H9 (cell line): ENCODE results near the gene TLN1. TPM values are rescaled to one million over a fixed set of nuclear protein-coding genes. Genes with fewer than 3 reads are reported as not detected.

Experiments
- DNase-seq: peaks from one replicate; pipeline ENCODE4 v3.0.0-alpha.2; 2017
- H2AFZ ChIP-seq: one replicate; pipeline ENCODE4 v1.6.1; 2013; ENCODE audit warnings: mild to moderate bottlenecking, low read length, control low read depth, moderate library complexity
- H2AK5ac ChIP-seq: 2 replicates; pipeline ENCODE4 v1.6.1; 2013; ENCODE audit warnings: low read length, control low read depth, mixed read lengths; ENCODE audit not compliant: insufficient read length
- H2BK120ac ChIP-seq: one replicate; pipeline ENCODE4 v1.6.1; 2013; ENCODE audit warnings: low read depth, mild to moderate bottlenecking, low read length, control low read depth, inconsistent platforms; ENCODE audit not compliant: poor library complexity, severe bottlenecking
- H2BK12ac ChIP-seq: 2 replicates; pipeline ENCODE4 v1.6.1; 2013; ENCODE audit warnings: low read length, control low read depth, mixed read lengths, low read depth; ENCODE audit not compliant: insufficient read length
- H2BK15ac ChIP-seq: 2 replicates; pipeline ENCODE4 v1.6.1; 2013; ENCODE audit warnings: low read depth, low read length, control low read depth
- H2BK20ac ChIP-seq: one replicate; pipeline ENCODE4 v1.6.1; 2013; ENCODE audit warnings: low read depth, mild to moderate bottlenecking, low read length, control low read depth, inconsistent platforms; ENCODE audit not compliant: poor library complexity, severe bottlenecking
- H2BK5ac ChIP-seq: 2 replicates; pipeline ENCODE4 v1.6.1; 2013; ENCODE audit warnings: low read length, control low read depth, mixed read lengths; ENCODE audit not compliant: insufficient read length
- H3K14ac ChIP-seq: 2 replicates; pipeline ENCODE4 v1.6.1; 2013; ENCODE audit warnings: low read length, control low read depth; ENCODE audit not compliant: insufficient read depth
- H3K18ac ChIP-seq: 2 replicates; pipeline ENCODE4 v1.6.1; 2013; ENCODE audit warnings: low read depth, mild to moderate bottlenecking, mixed read lengths, low read length, control low read depth; ENCODE audit not compliant: insufficient read length
- H3K23ac ChIP-seq: 2 replicates; pipeline ENCODE4 v1.6.1; 2013; ENCODE audit warnings: low read length, control low read depth, mixed read lengths, low read depth; ENCODE audit not compliant: insufficient read length
- H3K23me2 ChIP-seq: 2 replicates; pipeline ENCODE4 v1.6.1; 2013; ENCODE audit warnings: low read depth, mild to moderate bottlenecking, mixed read lengths, low read length, control low read depth; ENCODE audit not compliant: insufficient read length, poor library complexity, severe bottlenecking
- H3K27ac ChIP-seq: 2 replicates; pipeline ENCODE4 v1.5.1; 2013; ENCODE audit warnings: low read length, control low read depth, mixed read lengths, low read depth; ENCODE audit not compliant: insufficient read length
- H3K27me3 ChIP-seq: 2 replicates; pipeline ENCODE4 v1.6.1; 2013; ENCODE audit warnings: low read length, control low read depth, inconsistent platforms; ENCODE audit not compliant: insufficient read depth
- H3K4ac ChIP-seq: 2 replicates; pipeline ENCODE4 v1.6.1; 2013; ENCODE audit warnings: low read depth, mild to moderate bottlenecking, control low read depth, inconsistent platforms, low read length, moderate library complexity
- H3K4me1 ChIP-seq: 2 replicates; pipeline ENCODE4 v1.6.1; 2013; ENCODE audit warnings: low read length, control low read depth, inconsistent platforms; ENCODE audit not compliant: insufficient read depth
- H3K4me2 ChIP-seq: 2 replicates; pipeline ENCODE4 v1.6.1; 2013; ENCODE audit warnings: low read length, control low read depth, mixed read lengths; ENCODE audit not compliant: insufficient read length, insufficient read depth
- H3K56ac ChIP-seq: 2 replicates; pipeline ENCODE4 v1.6.1; 2013; ENCODE audit warnings: low read depth, mild to moderate bottlenecking, mixed read lengths, low read length, control low read depth; ENCODE audit not compliant: insufficient read length
- H3K79me1 ChIP-seq: 2 replicates; pipeline ENCODE4 v1.6.1; 2013; ENCODE audit warnings: low read depth, mild to moderate bottlenecking, moderate library complexity, low read length, control low read depth, inconsistent platforms; ENCODE audit not compliant: insufficient read depth, poor library complexity, severe bottlenecking
- H3K79me2 ChIP-seq: 2 replicates; pipeline ENCODE4 v1.6.1; 2013; ENCODE audit warnings: low read length, control low read depth, inconsistent platforms; ENCODE audit not compliant: insufficient read depth
- H3K9ac ChIP-seq: 2 replicates; pipeline ENCODE4 v1.6.1; 2013; ENCODE audit warnings: low read length, control low read depth, mixed read lengths; ENCODE audit not compliant: insufficient read length; ENCODE audit errors: extremely low read depth
- H3K9me3 ChIP-seq: one replicate; pipeline ENCODE4 v1.6.1; 2013; ENCODE audit warnings: low read depth, low read length, inconsistent platforms; ENCODE audit not compliant: control insufficient read depth
- H3T11ph ChIP-seq: one replicate; pipeline ENCODE4 v1.6.1; 2013; ENCODE audit warnings: mild to moderate bottlenecking, low read length, control low read depth, inconsistent platforms
- H4K20me1 ChIP-seq: one replicate; pipeline ENCODE4 v1.6.1; 2013; ENCODE audit not compliant: control insufficient read depth, insufficient read length, insufficient read depth
- H4K5ac ChIP-seq: 2 replicates; pipeline ENCODE4 v1.6.1; 2013; ENCODE audit warnings: low read depth, mild to moderate bottlenecking, mixed read lengths, low read length, control low read depth; ENCODE audit not compliant: insufficient read length
- H4K8ac ChIP-seq: replicated peaks from 2 replicates; pipeline ENCODE4 v1.6.1; 2013; ENCODE audit warnings: low read length, control low read depth, mixed read lengths, low read depth; ENCODE audit not compliant: insufficient read length
- H4K91ac ChIP-seq: 2 replicates; pipeline ENCODE4 v1.6.1; 2013; ENCODE audit warnings: low read depth, mild to moderate bottlenecking, moderate library complexity, mixed read lengths, low read length, control low read depth; ENCODE audit not compliant: insufficient read length
- H3K27ac Mint-ChIP-seq, 3 experiments: 2 replicates in 2 of 3; 3 replicates in 1 of 3; pipeline ENCODE4 v1.8.0; 2020 to 2021; ENCODE audit warnings: mixed read lengths in 3 of 3, mild to moderate bottlenecking in 1 of 3, moderate library complexity in 1 of 3
- H3K27me3 Mint-ChIP-seq: 2 replicates; pipeline ENCODE4 v1.8.0; 2021; ENCODE audit warnings: low read depth, mild to moderate bottlenecking, moderate library complexity, mixed read lengths
- H3K36me3 Mint-ChIP-seq, 3 experiments: 2 replicates in 2 of 3; 3 replicates in 1 of 3; pipeline ENCODE4 v1.8.0; 2020 to 2021; ENCODE audit warnings: low read depth in 3 of 3, mixed read lengths in 3 of 3; ENCODE audit not compliant: insufficient read depth in 1 of 3
- H3K4me1 Mint-ChIP-seq, 2 experiments: 2 replicates each; pipeline ENCODE4 v1.8.0; 2020; ENCODE audit warnings: mixed read lengths in 2 of 2
- H3K4me3 Mint-ChIP-seq, 2 experiments: 2 replicates in 1 of 2; 3 replicates in 1 of 2; pipeline ENCODE4 v1.8.0; 2020 to 2021; ENCODE audit warnings: mild to moderate bottlenecking in 2 of 2, mixed read lengths in 2 of 2, moderate library complexity in 1 of 2
- H3K9me3 Mint-ChIP-seq, 2 experiments: 2 replicates in 1 of 2; 3 replicates in 1 of 2; pipeline ENCODE4 v1.8.0; 2020; ENCODE audit warnings: mild to moderate bottlenecking in 2 of 2, mixed read lengths in 2 of 2, moderate library complexity in 1 of 2
- WGBS: extraction: QIAGEN DNeasy Blood & Tissue Kit; methylation state at CpG from one replicate; pipeline ENCODE4 v1.1.7; 2013; ENCODE audit warnings: missing lambda C conversion rate, low lambda C conversion rate, mixed read lengths; ENCODE audit not compliant: insufficient read length; ENCODE audit errors: extremely low coverage; 5-methylcytosine and 5-hydroxymethylcytosine counted together
- total RNA-seq: library from RNA; stranded (reverse); gene quantifications from 2 replicates; pipeline ENCODE4 v1.2.1, GENCODE V29; 2021
- TF ChIP-seq, protein P1 (sequence below): fragments of 200-600 bp; sonication (generic); conservative IDR thresholded peaks from 3 replicates; pipeline ENCODE4 v1.8.0; 2021; ENCODE audit warnings: antibody characterized with exemption, mild to moderate bottlenecking

TLN1 gene
- total RNA-seq, 1 experiment from 2014 or later, result 102 TPM

- H2BK20ac ChIP-seq, result no peak overlapping the region
- no peak overlapping the region for H3K4me2 ChIP-seq
- no peaks in the 10 kb centered on the region for H3K9me3 ChIP-seq
- H2AFZ ChIP-seq, result no peak overlapping the region
- no peak overlapping the region for H3K18ac ChIP-seq
- no peak overlapping the region for H2BK120ac ChIP-seq
- no peaks in the 10 kb centered on the region for H4K20me1 ChIP-seq
- Mint-ChIP-seq H3K4me3 (no peak overlapping the region), H3K36me3 (peaks cover 6 to 7% (median 7%) of the 10 kb centered on the region in 3 experiments; a peak in 6 of 7 replicates), H3K9me3 (no peaks in the 10 kb centered on the region), H3K27ac (no peak overlapping the region), H3K27me3 (no peaks in the 10 kb centered on the region), H3K4me1 (peaks cover 36 to 40% of the 10 kb centered on the region in 2 experiments)
- H2BK15ac ChIP-seq, result no peak overlapping the region
- H3K27ac ChIP-seq, result no peak overlapping the region
- H3K23ac ChIP-seq, result no peak overlapping the region
- no peak for DNase-seq
- H3T11ph ChIP-seq, result no peak overlapping the region
- no peak overlapping the region for H3K14ac ChIP-seq
- H4K5ac ChIP-seq, result no peak overlapping the region
- H3K4me1 ChIP-seq, result no peaks in the 10 kb centered on the region
- H3K23me2 ChIP-seq, result peaks cover 3% of the 10 kb centered on the region
- H3K9ac ChIP-seq, result no peak overlapping the region
- no peaks in the 10 kb centered on the region for H3K27me3 ChIP-seq
- no CpG with 5 or more reads among the region's 4 CpGs for WGBS
- H4K91ac ChIP-seq, result no peak overlapping the region
- H4K8ac ChIP-seq, result no peak overlapping the region
- no peak overlapping the region for H2AK5ac ChIP-seq
- no peak overlapping the region for H3K4ac ChIP-seq
- TF ChIP-seq, protein P1, sequence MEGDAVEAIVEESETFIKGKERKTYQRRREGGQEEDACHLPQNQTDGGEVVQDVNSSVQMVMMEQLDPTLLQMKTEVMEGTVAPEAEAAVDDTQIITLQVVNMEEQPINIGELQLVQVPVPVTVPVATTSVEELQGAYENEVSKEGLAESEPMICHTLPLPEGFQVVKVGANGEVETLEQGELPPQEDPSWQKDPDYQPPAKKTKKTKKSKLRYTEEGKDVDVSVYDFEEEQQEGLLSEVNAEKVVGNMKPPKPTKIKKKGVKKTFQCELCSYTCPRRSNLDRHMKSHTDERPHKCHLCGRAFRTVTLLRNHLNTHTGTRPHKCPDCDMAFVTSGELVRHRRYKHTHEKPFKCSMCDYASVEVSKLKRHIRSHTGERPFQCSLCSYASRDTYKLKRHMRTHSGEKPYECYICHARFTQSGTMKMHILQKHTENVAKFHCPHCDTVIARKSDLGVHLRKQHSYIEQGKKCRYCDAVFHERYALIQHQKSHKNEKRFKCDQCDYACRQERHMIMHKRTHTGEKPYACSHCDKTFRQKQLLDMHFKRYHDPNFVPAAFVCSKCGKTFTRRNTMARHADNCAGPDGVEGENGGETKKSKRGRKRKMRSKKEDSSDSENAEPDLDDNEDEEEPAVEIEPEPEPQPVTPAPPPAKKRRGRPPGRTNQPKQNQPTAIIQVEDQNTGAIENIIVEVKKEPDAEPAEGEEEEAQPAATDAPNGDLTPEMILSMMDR, result no peak
- no peaks in the 10 kb centered on the region for H3K79me1 ChIP-seq
- H3K56ac ChIP-seq, result no peak overlapping the region
- H3K79me2 ChIP-seq, result no peaks in the 10 kb centered on the region; the same call in 1 of the 2 replicates
- H2BK12ac ChIP-seq, result no peak overlapping the region
- no peak overlapping the region for H2BK5ac ChIP-seq
Observed at GRCh38 chr9:35759795-35760194, 27.8 kb upstream of the TLN1 start.
